Chondrocyte (in vitro differentiated cells): ENCODE measurements around the gene OTOGL. TPM values are rescaled to one million over a fixed set of nuclear protein-coding genes. Genes with fewer than 3 reads are reported as not detected.
"Not testable (repeated sequence)": the region's sequence is repeated elsewhere in the genome, so short reads cannot be mapped to it uniquely, and the experiment has no call there.

Experiments
- DNase-seq: peaks from one replicate; pipeline ENCODE4 v3.0.0; 2021; ENCODE audit warnings: mixed read lengths, low spot score
- H3K27ac Mint-ChIP-seq: one replicate; pipeline ENCODE4 v1.8.0; 2021; ENCODE audit warnings: mild to moderate bottlenecking, moderate library complexity, mixed read lengths; ENCODE audit not compliant: unreplicated experiment
- H3K27me3 Mint-ChIP-seq: 2 replicates; pipeline ENCODE4 v1.8.0; 2021; ENCODE audit warnings: low read depth, mixed read lengths
- H3K36me3 Mint-ChIP-seq: 2 replicates; pipeline ENCODE4 v1.8.0; 2021; ENCODE audit warnings: low read depth, mixed read lengths
- H3K4me1 Mint-ChIP-seq: 2 replicates; pipeline ENCODE4 v1.8.0; 2021; ENCODE audit warnings: low read depth, mild to moderate bottlenecking, mixed read lengths
- H3K4me3 Mint-ChIP-seq: one replicate; pipeline ENCODE4 v1.8.0; 2021; ENCODE audit warnings: mild to moderate bottlenecking, moderate library complexity, mixed read lengths; ENCODE audit not compliant: unreplicated experiment
- H3K9me3 Mint-ChIP-seq: 2 replicates; pipeline ENCODE4 v1.8.0; 2021; ENCODE audit warnings: low read depth, mixed read lengths
- CTCF ChIP-seq: fragments of 200-600 bp; sonication (generic); IDR thresholded peaks from 2 replicates; pipeline ENCODE4 v1.5.0; 2021; ENCODE audit warnings: antibody characterized with exemption, mild to moderate bottlenecking, moderate library complexity
- total RNA-seq: library from RNA; stranded (reverse); gene quantifications from 3 replicates; pipeline ENCODE4 v1.2.1, GENCODE V29; 2021

The OTOGL gene
- total RNA-seq, 1 donor from 2014 or later = 0.25 TPM

DNA sequence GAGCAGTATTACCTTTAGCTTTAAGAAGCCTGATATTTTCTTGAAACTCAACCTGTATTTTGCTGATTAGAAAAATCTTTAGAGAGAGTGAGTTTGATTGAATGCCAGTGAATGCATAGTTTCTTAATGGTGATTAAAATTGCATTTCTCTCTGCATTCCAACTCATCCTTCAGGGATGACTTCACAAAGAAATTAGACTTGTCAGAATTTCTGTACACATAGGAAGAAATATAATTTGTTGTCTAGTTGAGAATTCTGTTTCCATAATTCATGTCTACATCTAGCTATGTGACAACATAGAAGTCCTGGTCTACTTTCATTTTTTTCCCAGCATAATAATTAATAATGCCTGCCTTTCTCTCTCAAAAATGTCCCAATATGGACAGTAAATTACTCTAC, 136.6 kb downstream of the OTOGL start:
- no peak overlapping the region for H3K4me3 Mint-ChIP-seq
- no peak overlapping the region for H3K27ac Mint-ChIP-seq
- peaks cover 5% of the 10 kb centered on the region for H3K9me3 Mint-ChIP-seq
- TF ChIP-seq CTCF = no peak
- no peaks in the 10 kb centered on the region for H3K36me3 Mint-ChIP-seq
- H3K4me1 Mint-ChIP-seq = peaks cover 9% of the 10 kb centered on the region
- no peaks in the 10 kb centered on the region for H3K27me3 Mint-ChIP-seq
- no peak for DNase-seq

GRCh38 chr12:80239867-80240266, 140.5 kb downstream of the OTOGL start:
- no peak for DNase-seq
- Mint-ChIP-seq H3K27me3 (no peaks in the 10 kb centered on the region), H3K27ac (no peak overlapping the region), H3K36me3 (no peaks in the 10 kb centered on the region), H3K4me1 (peaks cover 24% of the 10 kb centered on the region), H3K9me3 (peaks cover 5% of the 10 kb centered on the region), H3K4me3 (no peak overlapping the region)
- no peak for TF ChIP-seq CTCF

DNA sequence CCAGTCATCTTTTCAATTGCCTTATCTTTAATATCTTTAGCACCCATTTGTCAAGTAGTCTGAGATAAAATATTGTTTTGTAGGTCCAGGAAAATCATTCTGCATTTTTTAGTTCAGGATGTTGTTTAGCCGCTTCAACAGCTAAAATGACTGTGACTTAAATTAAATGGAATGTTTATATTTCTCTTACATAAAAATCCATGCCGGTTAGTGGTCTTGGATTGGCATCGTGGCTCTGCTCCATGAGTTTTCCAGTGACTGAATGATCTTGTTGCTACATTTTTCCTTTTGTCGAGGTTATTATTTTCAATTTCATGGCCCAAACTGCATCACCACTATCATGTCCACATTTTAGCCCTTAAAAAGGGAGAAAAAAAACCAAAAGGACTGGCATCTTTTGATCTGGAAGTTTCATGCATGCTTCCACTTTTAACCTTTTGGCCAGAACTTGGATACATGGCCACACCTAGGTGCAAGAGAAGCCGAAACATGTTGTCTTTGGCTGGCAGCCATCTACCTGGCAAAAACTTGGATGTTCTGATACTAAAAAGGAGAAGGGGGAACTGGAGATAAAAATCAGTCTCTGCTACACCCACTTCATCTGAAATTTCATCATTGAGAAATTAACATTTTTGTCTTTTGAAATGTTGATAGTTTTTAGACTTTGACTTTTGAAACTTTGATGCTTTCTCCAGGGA, 142.4 kb downstream of the OTOGL start:
- Mint-ChIP-seq H3K4me1 (peaks cover 17% of the 10 kb centered on the region), H3K36me3 (no peaks in the 10 kb centered on the region), H3K27me3 (no peaks in the 10 kb centered on the region), H3K27ac (peak overlapping the region; percentile 61), H3K4me3 (peak overlapping the region; percentile 13), H3K9me3 (peaks cover 5% of the 10 kb centered on the region)
- no peak for DNase-seq
- TF ChIP-seq CTCF = no peak

DNA sequence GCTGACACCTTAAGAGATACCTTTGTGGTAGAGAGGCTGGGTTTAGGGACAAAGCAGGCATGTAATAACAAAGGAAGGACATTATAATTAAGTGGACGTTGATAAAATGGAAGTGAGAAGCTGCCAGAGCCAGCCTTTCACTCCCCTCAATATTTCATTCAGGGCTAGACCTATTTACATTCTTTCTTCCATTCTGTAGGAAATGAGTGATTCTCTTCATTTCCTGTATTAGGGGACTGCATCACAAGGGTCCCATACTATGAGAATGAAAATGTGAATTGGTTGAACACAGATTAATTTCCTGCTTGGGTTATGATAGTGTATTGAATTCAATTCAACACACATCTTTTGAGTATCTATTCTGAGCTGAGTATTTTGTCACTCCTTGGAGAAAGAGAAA, 143.0 kb downstream of the OTOGL start:
- H3K27ac Mint-ChIP-seq = peak overlapping the region; percentile 61
- H3K27me3 Mint-ChIP-seq = no peaks in the 10 kb centered on the region
- peaks cover 17% of the 10 kb centered on the region for H3K4me1 Mint-ChIP-seq
- TF ChIP-seq CTCF = no peak
- DNase-seq = no peak
- H3K36me3 Mint-ChIP-seq = no peaks in the 10 kb centered on the region
- peaks cover 5% of the 10 kb centered on the region for H3K9me3 Mint-ChIP-seq
- no peak overlapping the region for H3K4me3 Mint-ChIP-seq

GRCh38 chr12:80249581-80249980, 150.2 kb downstream of the OTOGL start:
- H3K27me3 Mint-ChIP-seq, H3K36me3 Mint-ChIP-seq, DNase-seq, H3K27ac Mint-ChIP-seq, H3K4me1 Mint-ChIP-seq, H3K9me3 Mint-ChIP-seq: not testable (repeated sequence)
- peak overlapping the region; percentile 53 for H3K4me3 Mint-ChIP-seq

- no peak for DNase-seq
- Mint-ChIP-seq H3K27ac (no peak overlapping the region), H3K9me3 (no peaks in the 10 kb centered on the region), H3K4me3 (no peak overlapping the region), H3K27me3 (no peaks in the 10 kb centered on the region), H3K4me1 (peaks cover 2% of the 10 kb centered on the region), H3K36me3 (no peaks in the 10 kb centered on the region)
- no peak for TF ChIP-seq CTCF
Measured at GRCh38 chr12:80257920-80258319, 158.6 kb downstream of the OTOGL start.
